Endothelial cell of umbilical vein (primary cell): ENCODE results near the gene TBATA. TPM values are rescaled to one million over a fixed set of nuclear protein-coding genes. Genes with fewer than 3 reads are reported as not detected.

Experiments
- BruUV-seq: library from RNA; stranded (reverse); fragments of 400-500 nt; replicated peaks from 2 replicates; lab custom pipeline; 2021; lab: Mats Ljungman, UMichigan
- CTCF ChIA-PET: fragments of 300-600, 350-600 bp; sonication (Branson Sonifier 250); formaldehyde crosslinking; loops from one replicate; lab custom pipeline; 2021; ENCODE audit warnings: antibody characterized with exemption, inconsistent platforms; lab: Charles Lee
- POLR2A ChIA-PET: fragments of 300-600, 350-600 bp; sonication (Branson Sonifier 250); formaldehyde crosslinking; loops from one replicate; lab custom pipeline; 2021; ENCODE audit warnings: antibody characterized with exemption, inconsistent platforms; lab: Charles Lee
- DNase-seq: peaks from one replicate; pipeline ENCODE4 v3.0.0-alpha.2; 2011; ENCODE audit warnings: low read depth, low spot score
- FAIRE-seq: peaks from 2 replicates; lab custom pipeline; 2011; peaks lifted over from hg19 to GRCh38; lab: Jason Lieb, UNC
- H2AFZ ChIP-seq: 2 replicates; pipeline ENCODE4 v1.6.0; 2012; ENCODE audit warnings: low read depth, low read length, control low read depth, inconsistent platforms
- H3K27ac ChIP-seq: 2 replicates; pipeline ENCODE4 v1.5.1; 2011; ENCODE audit warnings: low read depth, mild to moderate bottlenecking, control low read depth, low read length, moderate library complexity; ENCODE audit not compliant: insufficient read depth
- H3K27me3 ChIP-seq, 2 experiments: 2 replicates each; pipeline versions ENCODE4 v1.6.0 to v1.6.1; 2011; ENCODE audit warnings: low read length in 2 of 2, mixed read lengths in 1 of 2; ENCODE audit not compliant: control insufficient read depth in 2 of 2, insufficient read depth in 2 of 2
- H3K36me3 ChIP-seq, 2 experiments: 2 replicates in 1 of 2; 3 replicates in 1 of 2; pipeline ENCODE4 v1.5.1; 2011; ENCODE audit warnings: low read length in 2 of 2, mild to moderate bottlenecking in 1 of 2, moderate library complexity in 1 of 2; ENCODE audit not compliant: control insufficient read depth in 2 of 2, insufficient read depth in 2 of 2; ENCODE audit errors: extremely low read depth in 1 of 2
- H3K4me1 ChIP-seq: 3 replicates; pipeline ENCODE4 v1.5.1; 2011; ENCODE audit warnings: mild to moderate bottlenecking, low read length; ENCODE audit not compliant: control insufficient read depth, insufficient read depth; ENCODE audit errors: extremely low read depth
- H3K4me2 ChIP-seq: 2 replicates; pipeline ENCODE4 v1.6.1; 2011; ENCODE audit warnings: low read length, control low read depth, mixed read lengths; ENCODE audit not compliant: insufficient read depth
- H3K4me3 ChIP-seq, 3 experiments: fragments of 200-600 bp in 1 of 3; sonication (generic), shearing (Covaris generic) in 1 of 3; replicated peaks in 1 of 3; 2 replicates each; pipeline ENCODE4 v1.5.1; 2011 to 2016; ENCODE audit warnings: control low read depth in 3 of 3, low read length in 3 of 3, mild to moderate bottlenecking in 2 of 3, inconsistent platforms in 1 of 3, low read depth in 1 of 3, moderate library complexity in 1 of 3; ENCODE audit not compliant: insufficient read depth in 1 of 3
- H3K79me2 ChIP-seq: 2 replicates; pipeline ENCODE4 v1.6.0; 2012; ENCODE audit warnings: low read length, inconsistent platforms; ENCODE audit not compliant: control insufficient read depth, insufficient read depth
- H3K9ac ChIP-seq: replicated peaks from 2 replicates; pipeline ENCODE3; 2011; ENCODE audit warnings: low read length, control low read depth; ENCODE audit not compliant: insufficient read depth; ENCODE audit errors: extremely low read depth
- H3K9me1 ChIP-seq: replicated peaks from 3 replicates; pipeline ENCODE4 v1.6.0; 2011; ENCODE audit warnings: mild to moderate bottlenecking, low read length; ENCODE audit not compliant: control insufficient read depth, insufficient read depth; ENCODE audit errors: extremely low read depth
- H3K9me3 ChIP-seq: replicated peaks from 2 replicates; pipeline ENCODE4 v1.5.1; 2012; ENCODE audit warnings: low read length, inconsistent platforms; ENCODE audit not compliant: control insufficient read depth, insufficient read depth
- H4K20me1 ChIP-seq: replicated peaks from 2 replicates; pipeline ENCODE3; 2011; ENCODE audit warnings: mild to moderate bottlenecking, low read length; ENCODE audit not compliant: control insufficient read depth, insufficient read depth; ENCODE audit errors: extremely low read depth
- CTCF ChIP-seq, 2 donors: IDR thresholded peaks; 1 replicate in 1 of 2; 2 replicates in 1 of 2; pipeline ENCODE4 v1.5.1; 2011; ENCODE audit warnings: low read length in 2 of 2, mild to moderate bottlenecking in 2 of 2, moderate library complexity in 2 of 2, control low read depth in 1 of 2, inconsistent platforms in 1 of 2, low read depth in 1 of 2; ENCODE audit not compliant: insufficient read depth in 1 of 2; ENCODE audit errors: extremely low read depth in 1 of 2
- EZH2 ChIP-seq: IDR thresholded peaks from 2 replicates; pipeline ENCODE4 v1.6.1; 2012; ENCODE audit warnings: borderline replicate concordance, low read depth, mild to moderate bottlenecking, moderate library complexity, low read length, inconsistent platforms; ENCODE audit not compliant: severe bottlenecking
- FOS ChIP-seq: IDR thresholded peaks from 2 replicates; pipeline ENCODE4 v1.6.1; 2011; ENCODE audit warnings: mild to moderate bottlenecking, low read length, moderate library complexity, borderline replicate concordance; ENCODE audit not compliant: insufficient read depth
- GATA2 ChIP-seq: IDR thresholded peaks from 2 replicates; pipeline ENCODE4 v1.7.0; 2011; ENCODE audit warnings: low read depth, mild to moderate bottlenecking, moderate library complexity, mixed read lengths, low read length; ENCODE audit not compliant: insufficient read length, insufficient read depth
- JUN ChIP-seq: IDR thresholded peaks from 2 replicates; pipeline ENCODE4 v1.6.1; 2011; ENCODE audit warnings: borderline replicate concordance, low read depth; ENCODE audit not compliant: insufficient read length, insufficient read depth
- MAX ChIP-seq: IDR thresholded peaks from 2 replicates; pipeline ENCODE4 v1.6.1; 2011; ENCODE audit not compliant: insufficient read depth, insufficient read length
- MYC ChIP-seq: IDR thresholded peaks from one replicate; pipeline ENCODE4 v1.6.1; 2011; ENCODE audit warnings: mild to moderate bottlenecking, low read depth, low read length
- POLR2A ChIP-seq: IDR thresholded peaks from 2 replicates; pipeline ENCODE4 v1.6.1; 2012; ENCODE audit warnings: low read depth, mild to moderate bottlenecking, control low read depth, low read length
- POLR2AphosphoS5 ChIP-seq: IDR thresholded peaks from 2 replicates; pipeline ENCODE4 v1.6.1; 2012; ENCODE audit warnings: low read depth, mild to moderate bottlenecking, control low read depth, low read length, moderate library complexity; ENCODE audit not compliant: insufficient read depth
- dilution Hi-C: fragments of 300-500 bp; cut with MboI; formaldehyde crosslinking; loops from one replicate; pipeline ENCODE4 v1.15.0; 2019; ENCODE audit warnings: low sequenced_read_pairs; ENCODE audit not compliant: extremely low pct_ligation_motif_present
- intact Hi-C: fragments of 100-400 bp; cut with micrococcal nuclease; formaldehyde crosslinking; loops from one replicate; pipeline ENCODE4 v1.10.0; 2022
- polyA plus RNA-seq, 4 experiments: library from polyadenylated mRNA; depleted of rRNA in 3 of 4; stranded (reverse) in 3 of 4; unstranded in 1 of 4; fragments of >200 nt; gene quantifications; 2 replicates each; pipeline versions ENCODE4 v1.2.1 to v1.2.3, GENCODE V29; 2011 to 2012; ENCODE audit warnings: missing spikeins in 1 of 4
- total RNA-seq: library from RNA; stranded (reverse); gene quantifications from 2 replicates; pipeline ENCODE4 v1.2.3, GENCODE V29; 2021

The TBATA gene
- total and polyA plus RNA-seq, 2 donors (not counting 3 experiments of a cell fraction or from before 2014, with no cell fraction given): not detected

DNA sequence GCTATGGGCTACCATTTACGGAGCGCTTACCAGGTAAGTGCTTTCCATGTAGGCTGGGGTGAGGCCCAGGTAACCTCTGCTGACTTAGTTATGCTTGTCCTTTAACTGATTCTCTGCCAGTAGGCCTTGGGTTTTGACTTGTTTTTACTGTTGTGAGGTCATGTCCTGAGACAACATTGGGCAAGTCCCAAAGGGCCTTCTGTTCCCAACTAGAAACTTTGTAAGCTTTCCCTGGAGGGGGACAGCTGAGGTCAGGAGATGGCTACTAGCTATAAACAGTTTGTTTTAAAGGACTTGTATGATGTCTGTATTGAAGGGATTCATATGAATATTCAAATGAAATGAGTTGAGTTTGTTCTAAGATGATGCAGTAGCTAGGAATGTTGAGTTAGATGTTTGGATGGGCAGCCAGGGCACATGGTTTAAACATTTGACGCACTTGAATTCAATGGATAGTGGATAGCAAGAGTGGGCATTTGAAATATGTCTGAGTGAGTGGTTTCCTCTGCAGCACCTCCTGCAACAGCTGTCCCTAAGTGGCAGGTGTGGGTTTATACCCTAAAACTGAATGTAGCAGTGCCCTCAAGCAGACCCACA is 20.5 kb upstream of the TBATA start:
- Histone ChIP-seq H3K27ac (no peak overlapping the region), H3K4me1 (no peaks in the 10 kb centered on the region), H3K27me3 (peaks cover 14 to 31% of the 10 kb centered on the region in 2 experiments), H4K20me1 (no peaks in the 10 kb centered on the region), H3K4me2 (no peak overlapping the region), H2AFZ (no peak overlapping the region), H3K4me3 (no peak overlapping the region), H3K9ac (no peak overlapping the region), H3K36me3 (no peaks in the 10 kb centered on the region), H3K9me1 (no peaks in the 10 kb centered on the region), H3K79me2 (no peaks in the 10 kb centered on the region), H3K9me3 (no peaks in the 10 kb centered on the region)
- CTCF ChIA-PET: no interaction called here
- intact Hi-C loops: no loop called here
- no peak for FAIRE-seq
- BruUV-seq: no TSS peak
- POLR2A ChIA-PET: no interaction called here
- dilution Hi-C loops: no loop called here
- DNase-seq: no peak
- no peak for TF ChIP-seq MYC

- Histone ChIP-seq H3K36me3 (no peaks in the 10 kb centered on the region), H4K20me1 (no peaks in the 10 kb centered on the region), H3K9ac (no peak overlapping the region), H3K27me3 (peaks cover 13 to 29% of the 10 kb centered on the region in 2 experiments), H3K27ac (no peak overlapping the region), H3K9me3 (no peaks in the 10 kb centered on the region), H3K4me3 (no peak overlapping the region), H3K4me1 (no peaks in the 10 kb centered on the region), H3K4me2 (no peak overlapping the region), H2AFZ (no peak overlapping the region), H3K79me2 (no peaks in the 10 kb centered on the region), H3K9me1 (no peaks in the 10 kb centered on the region)
- BruUV-seq: no TSS peak
- no peak for FAIRE-seq
- POLR2A ChIA-PET: no interaction called here
- intact Hi-C loops (no loop called here), dilution Hi-C loops (no loop called here)
- no peak for DNase-seq
- TF ChIP-seq CTCF (IDR thresholded peaks at IDR 0.05; ENCODE audit: extremely low read depth in 1 of 2, insufficient read depth in 1 of 2, low read depth in 1 of 2, low read length in 2 of 2) (no peak), GATA2 (no peak), POLR2A (no peak), FOS (no peak), JUN (no peak), MYC (no peak), POLR2AphosphoS5 (no peak), MAX (no peak), EZH2 (no peak)
- CTCF ChIA-PET: no interaction called here
These were observed 19.2 kb upstream of the TBATA start for GRCh38 chr10:70804421-70804808.
